NCI-H2196 (cell line): Measurements from ENCODE around the gene SPRED3.

ENCODE experiments used
- DNase-seq: peaks from one replicate; lab custom pipeline; 2025; ENCODE audit not compliant: unreplicated experiment; lab: John Stamatoyannopoulos, UW

Gene SPRED3

DNA sequence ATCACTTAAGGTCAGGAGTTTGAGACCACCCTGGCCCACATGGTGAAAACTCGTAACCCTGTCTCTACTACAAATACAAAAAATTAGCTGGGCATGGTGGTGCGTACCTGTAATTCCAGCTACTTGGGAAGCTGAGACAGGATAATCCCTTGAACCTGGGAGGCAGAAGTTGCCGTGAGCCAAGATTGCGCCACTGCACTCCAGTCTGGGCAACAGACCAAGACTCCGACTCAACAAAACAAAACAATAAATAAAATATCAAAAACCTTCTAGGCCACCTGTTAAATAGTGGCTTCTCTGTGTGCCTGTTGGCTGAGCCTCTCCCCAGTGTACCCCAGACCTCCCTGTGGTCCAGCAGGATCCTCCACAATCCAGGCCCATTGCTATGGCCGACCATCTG lies 17.4 kb upstream of the SPRED3 start:
- no peak for DNase-seq

DNA sequence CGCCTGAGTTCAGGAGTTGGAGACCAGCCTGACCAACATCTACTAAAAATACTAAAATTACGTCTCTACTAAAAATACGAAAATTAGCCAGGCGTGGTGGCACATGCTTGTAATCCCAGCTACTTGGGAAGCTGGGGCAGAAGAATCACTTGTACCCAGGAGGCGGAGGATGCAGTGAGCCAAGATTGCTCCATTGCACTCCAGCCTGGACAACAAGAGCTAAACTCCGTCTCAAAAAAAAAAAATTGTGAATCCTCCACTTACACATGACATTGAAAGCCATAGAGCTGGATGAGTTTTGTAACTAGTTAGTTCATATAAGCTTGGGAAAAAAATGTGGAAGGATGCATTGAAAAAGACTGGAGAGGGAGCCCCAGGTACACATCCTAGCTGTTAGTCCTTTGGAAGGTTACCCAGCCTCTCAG lies 14.6 kb upstream of the SPRED3 start:
- no peak for DNase-seq

- DNase-seq, result peak; percentile 99
Observed at GRCh38 chr19:38374332-38375097, 14.0 kb upstream of the SPRED3 start, which contains the start of gene PSMD8. TSS of gene PSMD8 (plus strand) at chr19:38374571. CDS start at chr19:38374602, 31 bp downstream.

- DNase-seq, result no peak
Observed at GRCh38 chr19:38375098-38375493, 13.4 kb upstream of the SPRED3 start.

GRCh38 chr19:38375748-38376147 lies 12.7 kb upstream of the SPRED3 start:
- DNase-seq, result no peak

GRCh38 chr19:38376576-38376975 lies 11.9 kb upstream of the SPRED3 start:
- no peak for DNase-seq

GRCh38 chr19:38377052-38377451 lies 11.4 kb upstream of the SPRED3 start:
- no peak for DNase-seq

DNA sequence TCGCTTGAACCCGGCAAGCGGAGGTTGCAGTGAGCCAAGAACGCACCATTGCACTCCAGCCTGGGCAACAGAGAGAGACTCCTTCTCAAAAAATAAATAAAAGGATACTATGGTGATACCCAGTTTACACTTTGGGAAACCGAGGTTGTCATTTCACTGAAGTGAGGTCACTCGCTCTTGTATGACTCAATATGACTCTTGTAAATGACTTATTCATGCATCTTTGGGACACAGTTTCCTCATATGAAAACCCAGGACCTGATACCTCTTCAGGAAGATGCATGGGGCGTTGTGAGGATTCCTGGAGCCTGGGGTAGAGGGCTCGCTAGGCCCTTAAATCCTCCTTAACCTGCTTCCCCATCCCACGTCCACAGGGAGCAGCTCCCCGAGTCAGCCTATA lies 9.6 kb upstream of the SPRED3 start:
- DNase-seq, result no peak

- no peak for DNase-seq
Observed at GRCh38 chr19:38381138-38381537, 7.4 kb upstream of the SPRED3 start.

DNA sequence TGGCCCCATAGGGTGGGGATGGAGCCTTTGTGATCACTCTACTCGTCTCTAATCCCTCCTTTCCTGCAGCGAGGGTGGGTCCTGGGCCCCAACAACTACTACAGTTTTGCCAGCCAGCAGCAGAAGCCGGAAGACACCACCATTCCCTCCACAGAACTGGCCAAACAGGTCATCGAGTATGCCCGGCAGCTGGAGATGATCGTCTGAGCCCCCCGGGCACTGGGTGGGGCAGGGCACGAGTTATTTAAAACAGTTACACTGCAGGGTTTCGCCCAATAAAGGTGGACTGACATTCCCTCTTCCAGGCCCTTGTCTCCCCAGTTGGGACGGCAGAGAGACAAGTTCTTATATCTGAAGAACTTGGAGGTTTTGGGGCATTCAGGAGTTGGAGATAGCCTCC lies 5.3 kb upstream of the SPRED3 start:
- DNase-seq, result no peak

- DNase-seq, result no peak
Observed at GRCh38 chr19:38383743-38384142, 4.8 kb upstream of the SPRED3 start.

DNA sequence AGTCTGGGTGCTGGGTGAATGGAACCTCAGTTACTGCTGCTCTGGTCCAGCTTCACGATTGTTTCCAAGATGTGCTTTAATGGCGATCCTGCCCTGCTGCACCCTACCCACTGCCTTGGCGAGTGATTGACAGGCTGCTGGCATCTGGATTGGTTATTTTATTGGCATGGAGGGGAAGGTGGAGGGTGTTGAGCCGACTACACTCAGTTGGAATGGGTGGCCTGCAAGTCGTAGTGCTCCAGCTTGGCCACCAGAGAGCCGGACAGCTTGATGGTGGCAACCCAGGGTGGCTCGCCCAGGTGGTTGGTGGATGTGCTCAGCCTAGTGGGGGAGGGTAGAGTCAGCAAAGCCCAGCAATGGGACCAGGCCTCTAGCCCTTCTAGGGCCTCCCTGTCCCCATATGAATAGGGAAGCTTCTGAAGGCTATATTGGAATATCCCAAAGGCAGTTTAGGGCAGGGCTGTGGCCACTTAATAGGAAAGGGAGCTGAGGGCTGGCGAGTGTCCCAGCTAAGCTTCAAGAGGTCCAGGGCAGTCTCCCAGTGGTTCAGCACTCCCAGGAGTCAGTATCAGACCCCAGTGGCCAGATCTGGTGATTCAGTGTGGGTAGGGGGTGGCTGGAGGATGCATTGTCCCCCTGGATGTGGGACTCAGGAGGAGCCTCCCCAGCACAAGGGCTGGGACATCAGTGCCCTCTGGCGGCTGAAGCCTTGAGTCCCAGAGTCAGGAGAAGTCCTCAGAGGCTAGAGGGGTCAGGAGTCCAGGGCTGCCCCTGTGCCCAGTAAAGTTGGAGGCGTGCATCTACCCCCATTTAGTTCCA lies 4.1 kb upstream of the SPRED3 start:
- no peak for DNase-seq

DNA sequence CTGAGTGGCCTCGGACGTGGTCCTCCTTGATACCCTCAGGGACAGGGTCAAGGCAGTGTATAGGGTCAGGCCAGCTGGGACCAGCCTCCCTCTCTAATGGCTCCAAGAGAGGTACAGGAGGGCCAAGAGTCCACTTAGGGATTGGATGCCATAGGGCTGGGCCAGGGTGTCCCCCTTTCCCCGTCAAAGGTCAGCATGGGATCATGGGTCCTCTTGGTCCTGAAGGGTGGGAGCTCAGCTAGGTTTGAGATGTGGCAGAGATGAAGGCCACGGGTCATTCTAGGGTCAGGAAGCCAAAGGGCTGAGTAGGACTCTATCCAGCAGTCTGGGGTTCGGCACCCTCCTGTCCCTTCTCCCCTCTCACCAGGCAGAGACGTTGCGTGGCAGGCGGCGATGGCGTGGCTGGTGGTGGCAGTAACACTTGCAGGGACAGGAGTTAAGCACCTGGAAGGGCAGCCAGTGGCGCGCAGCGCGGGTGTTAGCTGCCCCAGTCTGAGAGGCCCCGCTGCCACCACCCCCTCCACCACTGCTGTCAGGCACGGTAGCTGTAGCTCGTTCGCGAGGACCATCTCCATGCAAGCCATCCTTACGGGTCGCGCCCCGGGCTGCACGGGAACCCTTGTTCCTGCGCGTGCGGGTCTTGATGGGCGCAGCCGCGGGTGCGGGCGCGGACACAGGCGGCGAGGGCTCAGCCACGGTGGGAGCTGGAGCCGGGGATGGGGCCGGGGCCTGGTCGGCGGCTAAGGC lies 3.3 kb upstream of the SPRED3 start:
- DNase-seq, result no peak

DNA sequence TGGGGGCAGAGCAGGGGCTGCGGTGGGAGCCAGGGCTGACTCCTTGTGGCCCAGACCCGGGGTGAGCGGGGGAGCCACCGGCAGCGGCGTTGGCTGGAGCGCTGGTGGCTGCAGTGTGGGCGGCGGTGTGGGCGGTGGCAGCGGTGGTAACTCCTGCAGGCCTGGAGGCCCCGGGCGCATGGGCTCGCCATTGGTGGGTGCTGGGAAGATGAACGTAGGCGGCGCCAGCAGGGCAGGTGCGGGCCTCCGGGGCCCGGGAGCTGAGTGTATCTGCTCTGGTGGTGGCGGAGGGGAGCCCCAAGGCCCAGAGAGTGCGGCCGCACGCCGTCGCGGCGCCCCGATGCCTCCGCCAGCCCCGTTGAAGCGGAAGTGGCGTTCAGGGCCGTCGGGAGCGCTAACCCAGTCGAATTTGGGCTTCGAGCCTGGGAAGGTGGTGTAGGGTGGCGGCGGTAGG lies 2.7 kb upstream of the SPRED3 start:
- no peak for DNase-seq

GRCh38 chr19:38386300-38386970 lies 2.1 kb upstream of the SPRED3 start:
- DNase-seq, result no peak

DNA sequence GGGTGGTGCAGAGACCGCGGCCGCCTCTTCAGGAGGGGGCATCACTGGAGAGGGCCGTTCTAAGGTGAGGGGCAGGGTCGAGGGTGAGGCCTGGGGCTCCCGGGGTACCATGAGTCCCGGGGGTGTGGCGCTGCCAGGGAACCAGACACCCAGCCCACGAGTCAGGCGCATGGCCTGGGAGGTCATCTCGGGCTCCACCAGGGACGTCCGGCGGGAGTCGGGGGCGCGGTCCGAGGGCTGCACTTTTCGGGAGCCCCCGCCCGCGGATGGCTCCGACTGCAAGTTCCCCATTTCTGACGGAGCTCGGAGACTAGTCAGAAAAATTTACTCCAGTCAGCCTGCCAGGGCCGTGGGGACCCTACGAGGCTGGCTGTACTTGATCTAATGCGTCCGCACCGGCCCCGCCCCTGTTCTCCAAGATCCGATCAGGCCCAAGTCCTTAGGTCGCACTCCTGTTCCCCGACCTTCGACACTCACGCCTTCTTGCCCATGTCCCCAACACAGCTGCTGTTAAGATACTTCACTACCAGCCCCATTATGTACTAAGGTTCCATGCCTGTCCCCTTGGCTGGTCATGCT lies 1.4 kb upstream of the SPRED3 start:
- no peak for DNase-seq

DNA sequence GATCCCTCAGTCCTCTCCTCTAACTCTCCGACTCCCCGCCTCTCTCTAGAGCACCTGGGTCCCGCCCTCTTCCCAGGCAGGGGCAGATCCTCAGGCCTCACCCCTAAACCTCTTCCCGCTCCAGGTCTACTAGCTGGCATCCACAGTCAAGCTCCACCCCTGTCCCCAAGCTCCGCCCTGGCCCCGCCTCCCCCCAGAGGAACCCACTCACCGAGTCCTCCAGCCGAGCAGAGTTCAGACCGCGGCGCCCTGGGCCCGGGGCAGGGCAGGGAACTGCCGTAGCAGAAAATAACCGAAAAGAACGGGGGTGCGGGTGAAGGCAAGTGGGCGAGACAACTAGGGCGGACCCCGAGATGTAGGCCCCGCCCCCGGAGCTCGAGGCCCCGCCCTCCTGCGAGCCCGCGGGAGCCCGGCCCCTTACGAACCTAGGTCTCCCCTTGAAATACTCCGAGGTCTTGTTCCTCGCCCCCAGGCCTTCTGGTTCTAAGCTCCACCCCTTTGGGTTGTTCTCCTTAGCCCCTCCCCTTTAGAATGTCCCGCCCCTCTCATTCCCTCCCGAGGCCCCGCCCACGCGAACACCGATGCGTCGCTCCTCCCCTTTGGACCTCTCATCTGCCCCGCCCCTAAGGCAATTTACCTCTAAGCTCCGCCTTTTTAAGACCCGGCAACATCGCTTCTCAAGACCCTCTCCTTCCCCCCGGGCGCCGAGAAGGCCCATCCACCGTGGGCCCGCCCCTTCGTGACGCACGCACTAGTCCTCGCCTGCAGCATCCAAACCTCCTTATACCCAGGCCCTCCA lies 748 bp upstream of the SPRED3 start, which contains the start of gene GGN:
GGN (minus strand) TSS at position 485 of the 799 bp plus-strand sequence. CDS start 773 bp downstream, outside the sequence.
- peak; percentile 90 for DNase-seq

DNA sequence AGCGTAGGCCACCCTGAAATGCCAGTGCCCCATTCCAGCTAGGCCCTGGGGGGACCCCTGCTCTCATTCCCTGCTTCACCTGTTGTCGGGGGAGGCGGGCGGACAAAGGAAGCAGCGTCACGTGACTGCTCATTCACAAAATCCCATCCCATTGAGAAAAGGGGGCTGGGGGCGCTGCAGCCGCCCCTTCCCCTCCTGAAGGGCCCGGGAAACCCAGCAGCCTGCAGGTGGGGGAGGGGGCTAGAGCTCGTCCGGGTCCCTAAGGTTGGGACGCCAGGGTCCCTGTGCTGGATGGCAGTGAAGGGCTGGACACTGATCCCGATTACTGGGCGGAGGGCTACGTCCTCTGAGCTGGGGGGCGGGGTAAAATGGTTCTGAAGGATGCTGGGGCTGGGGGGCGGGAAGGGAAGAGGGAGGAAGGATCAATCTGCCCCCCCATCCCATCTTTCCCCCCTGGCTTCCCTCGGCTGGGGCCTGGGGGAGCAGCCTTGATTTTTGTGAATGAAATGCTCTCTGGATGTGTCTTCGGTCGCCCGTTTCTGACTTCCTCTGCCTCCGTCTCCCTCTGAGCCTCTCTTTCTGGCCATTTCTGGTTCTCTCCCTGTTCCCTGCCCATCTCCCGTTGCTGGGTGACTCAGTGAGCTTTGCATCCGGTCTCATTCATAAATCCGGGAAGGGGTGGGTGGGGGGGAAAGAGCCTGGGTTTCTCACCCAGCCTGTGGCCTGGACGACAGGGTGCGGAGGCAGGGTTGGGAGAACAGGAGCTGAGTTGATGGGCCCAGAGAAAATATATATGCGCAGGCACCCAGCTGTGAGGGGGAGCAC lies 816 bp downstream of the SPRED3 start:
- no peak for DNase-seq
